Body of pancreas (tissue), 4 donors: ENCODE measurements around the gene KIF5B.

Source experiments
- CTCF ChIP-seq, 7 experiments: fragments of 450-650 bp in 4 of 7; fragments of 200-600 bp in 3 of 7; sonication (generic) in 3 of 7; IDR thresholded peaks; one replicate each; pipeline ENCODE4 v1.5.1; 2016 to 2019; ENCODE audit warnings: antibody characterized with exemption in 7 of 7
- POLR2A ChIP-seq, 3 donors: fragments of 450-650 bp; IDR thresholded peaks; one replicate each; pipeline ENCODE4 v1.6.1; 2016; ENCODE audit warnings: antibody characterized with exemption in 3 of 3, mild to moderate bottlenecking in 2 of 3

DNA sequence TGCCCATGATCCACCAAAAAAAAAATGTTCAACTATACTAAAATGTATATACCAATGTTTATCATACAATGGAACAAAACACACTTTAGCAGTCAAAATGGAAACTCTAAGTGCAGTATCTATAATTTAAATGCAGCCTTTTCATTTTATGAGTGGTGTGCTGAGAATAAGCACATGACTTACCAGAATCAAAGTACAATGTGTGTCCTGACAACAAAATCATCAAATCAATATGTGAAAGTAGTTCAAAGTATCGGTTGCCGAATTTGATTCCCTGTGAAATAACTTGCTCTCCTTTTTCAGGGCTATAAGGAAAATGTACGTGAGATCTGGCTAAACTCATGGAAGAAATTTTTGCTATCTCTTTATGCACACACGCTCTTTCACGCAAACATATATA lies 16.9 kb upstream of the KIF5B start:
- no peak for TF ChIP-seq CTCF (IDR thresholded peaks at IDR 0.05)
- no peak for TF ChIP-seq POLR2A (IDR thresholded peaks at IDR 0.05)
